GM19463 (cell line): ENCODE results near the gene PCDHGA2.
"Not testable (repeated sequence)": the region's sequence is repeated elsewhere in the genome, so short reads cannot be mapped to it uniquely, and the experiment has no call there.

Source experiments
- ATAC-seq: cut with Tn5 transposase; IDR thresholded peaks from one replicate; pipeline ENCODE4 v1.9.1; 2021; ENCODE audit warnings: mild to moderate bottlenecking, moderate library complexity; ENCODE audit not compliant: unreplicated experiment

The PCDHGA2 gene

DNA sequence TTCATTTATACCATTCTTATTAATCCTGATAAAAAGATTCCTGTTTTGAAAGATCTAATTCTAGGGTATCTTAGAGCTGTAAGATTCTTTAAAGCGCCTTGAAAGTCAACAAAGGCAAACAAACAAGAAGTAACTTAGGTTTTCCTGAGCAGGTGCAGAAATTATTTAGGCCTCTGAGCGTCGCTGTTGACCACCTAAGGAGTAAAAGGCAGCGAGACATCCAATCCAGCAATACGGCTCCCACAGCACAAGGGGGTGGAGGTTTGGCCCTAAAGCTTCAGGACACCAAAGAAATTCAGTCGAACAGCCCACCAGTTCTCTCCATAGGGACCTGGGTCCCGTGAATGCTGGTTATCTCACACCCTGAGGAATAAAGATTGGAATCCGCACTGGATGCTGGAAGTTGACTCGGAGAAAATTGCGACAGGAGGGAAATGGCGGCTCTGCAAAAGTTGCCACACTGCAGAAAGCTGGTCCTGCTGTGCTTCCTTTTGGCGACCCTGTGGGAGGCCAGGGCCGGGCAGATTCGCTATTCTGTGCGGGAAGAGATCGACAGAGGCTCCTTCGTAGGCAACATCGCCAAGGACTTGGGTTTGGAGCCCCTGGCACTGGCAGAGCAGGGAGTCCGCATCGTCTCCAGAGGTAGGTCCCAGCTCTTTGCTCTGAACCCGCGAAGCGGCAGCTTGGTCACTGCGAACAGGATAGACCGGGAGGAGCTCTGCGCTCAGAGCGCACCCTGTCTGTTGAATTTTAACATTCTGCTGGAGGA is at the start of gene PCDHGA2:
Gene PCDHGA2 (plus strand): TSS at position 223 of the 769 bp plus-strand sequence.
- no peak for ATAC-seq

- ATAC-seq: no peak
Measured at GRCh38 chr5:141298376-141298775, 40.2 kb upstream of the PCDHGA2 start.

GRCh38 chr5:141303756-141304155 is 34.8 kb upstream of the PCDHGA2 start, which contains the start of gene SLC25A2:
Gene SLC25A2 (minus strand): TSS chr5:141304049. CDS start chr5:141303865, 184 bp downstream.
- no peak for ATAC-seq

- ATAC-seq: no peak
Measured at GRCh38 chr5:141306630-141307029, 31.9 kb upstream of the PCDHGA2 start.

DNA sequence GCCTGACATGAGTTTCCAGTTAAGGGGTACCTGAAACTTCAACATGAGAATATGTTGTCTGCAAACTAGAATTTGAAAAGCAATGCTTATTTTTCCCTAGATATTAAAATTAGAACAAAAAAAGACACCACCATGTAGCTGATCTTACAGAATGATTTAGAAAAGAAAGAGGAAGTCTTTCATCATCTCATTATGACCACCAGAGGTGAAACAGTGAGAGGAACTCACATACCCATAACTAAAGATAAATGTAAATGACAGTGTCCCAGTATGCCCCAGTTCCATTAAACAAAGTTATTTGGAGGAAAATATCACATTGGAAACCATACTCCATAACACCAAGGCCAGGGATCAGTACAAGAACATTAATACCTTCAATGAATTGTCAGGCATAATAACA is 24.8 kb upstream of the PCDHGA2 start:
- ATAC-seq: no peak

- not testable (repeated sequence) for ATAC-seq
Measured at GRCh38 chr5:141316963-141317362, 21.6 kb upstream of the PCDHGA2 start.

- no peak for ATAC-seq
Measured at GRCh38 chr5:141319202-141319601, 19.4 kb upstream of the PCDHGA2 start.

DNA sequence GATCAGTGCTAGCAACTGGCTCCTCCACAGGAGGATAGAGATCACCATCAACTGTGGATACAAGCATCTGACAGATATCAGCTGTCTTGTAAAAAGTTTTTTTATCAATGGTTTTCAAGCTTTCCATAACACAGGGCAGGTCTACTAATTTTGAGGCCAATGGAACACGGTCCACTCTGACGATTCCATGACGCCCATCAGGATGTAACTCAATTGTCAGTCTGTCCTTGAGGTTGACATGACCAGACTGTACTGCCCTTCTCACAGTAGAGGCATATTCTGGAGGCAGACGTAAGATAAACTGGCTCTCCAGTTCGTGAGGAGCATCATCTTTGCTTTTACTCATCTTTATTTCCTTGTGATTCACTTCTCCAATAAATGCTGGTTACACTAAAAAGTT is 18.9 kb upstream of the PCDHGA2 start:
- ATAC-seq: no peak

- ATAC-seq: peak; percentile 96
Measured at GRCh38 chr5:141320225-141321169, 18.1 kb upstream of the PCDHGA2 start, which contains the start of gene TAF7. Gene TAF7 (minus strand): TSS chr5:141320784. CDS start chr5:141320044, 740 bp downstream.

- no peak for ATAC-seq
Measured at GRCh38 chr5:141322261-141322660, 16.3 kb upstream of the PCDHGA2 start.

GRCh38 chr5:141326088-141326854 is 12.3 kb upstream of the PCDHGA2 start:
- peak; percentile 95 for ATAC-seq

DNA sequence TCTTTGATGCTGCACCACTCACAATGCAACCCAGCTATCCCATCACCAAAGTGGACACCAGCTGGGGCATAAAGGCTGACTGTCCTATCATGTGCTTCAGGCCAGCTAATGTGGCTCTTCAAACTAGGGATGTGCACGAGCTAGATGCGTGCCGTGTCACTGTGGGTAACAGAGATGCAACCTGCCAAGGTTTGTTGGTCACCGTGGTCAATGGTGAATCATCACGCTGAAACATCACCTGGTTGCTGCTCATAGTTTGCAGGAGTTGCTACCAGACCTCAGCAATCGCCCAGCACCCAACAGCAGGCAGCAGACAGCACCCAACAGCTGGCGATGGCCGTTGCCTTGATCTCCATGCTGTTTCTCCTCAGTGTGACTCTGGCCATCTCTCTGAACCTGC is 10.3 kb upstream of the PCDHGA2 start:
- ATAC-seq: no peak

GRCh38 chr5:141330299-141331080 is 8.1 kb upstream of the PCDHGA2 start, which contains the start of gene PCDHGA1:
Gene PCDHGA1 (plus strand): TSS chr5:141330514.
- no peak for ATAC-seq

- ATAC-seq: not testable (repeated sequence)
Measured at GRCh38 chr5:141332571-141332970, 6.0 kb upstream of the PCDHGA2 start.

DNA sequence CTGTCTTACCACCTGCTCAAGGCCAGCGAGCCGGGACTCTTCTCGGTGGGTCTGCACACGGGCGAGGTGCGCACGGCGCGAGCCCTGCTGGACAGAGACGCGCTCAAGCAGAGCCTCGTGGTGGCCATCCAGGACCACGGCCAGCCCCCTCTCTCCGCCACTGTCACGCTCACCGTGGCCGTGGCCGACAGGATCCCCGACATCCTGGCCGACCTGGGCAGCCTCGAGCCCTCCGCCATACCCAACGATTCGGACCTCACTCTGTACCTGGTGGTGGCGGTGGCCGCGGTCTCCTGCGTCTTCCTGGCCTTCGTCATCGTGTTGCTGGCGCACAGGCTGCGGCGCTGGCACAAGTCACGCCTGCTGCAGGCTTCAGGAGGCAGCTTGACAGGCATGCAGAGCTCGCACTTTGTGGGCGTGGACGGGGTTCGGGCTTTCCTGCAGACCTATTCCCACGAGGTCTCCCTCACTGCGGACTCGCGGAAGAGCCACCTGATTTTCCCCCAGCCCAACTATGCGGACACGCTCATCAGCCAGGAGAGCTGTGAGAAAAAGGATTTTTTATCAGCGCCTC is 2.3 kb downstream of the PCDHGA2 start:
- not testable (repeated sequence) for ATAC-seq

GRCh38 chr5:141342773-141343172 is 4.2 kb downstream of the PCDHGA2 start:
- no peak for ATAC-seq

DNA sequence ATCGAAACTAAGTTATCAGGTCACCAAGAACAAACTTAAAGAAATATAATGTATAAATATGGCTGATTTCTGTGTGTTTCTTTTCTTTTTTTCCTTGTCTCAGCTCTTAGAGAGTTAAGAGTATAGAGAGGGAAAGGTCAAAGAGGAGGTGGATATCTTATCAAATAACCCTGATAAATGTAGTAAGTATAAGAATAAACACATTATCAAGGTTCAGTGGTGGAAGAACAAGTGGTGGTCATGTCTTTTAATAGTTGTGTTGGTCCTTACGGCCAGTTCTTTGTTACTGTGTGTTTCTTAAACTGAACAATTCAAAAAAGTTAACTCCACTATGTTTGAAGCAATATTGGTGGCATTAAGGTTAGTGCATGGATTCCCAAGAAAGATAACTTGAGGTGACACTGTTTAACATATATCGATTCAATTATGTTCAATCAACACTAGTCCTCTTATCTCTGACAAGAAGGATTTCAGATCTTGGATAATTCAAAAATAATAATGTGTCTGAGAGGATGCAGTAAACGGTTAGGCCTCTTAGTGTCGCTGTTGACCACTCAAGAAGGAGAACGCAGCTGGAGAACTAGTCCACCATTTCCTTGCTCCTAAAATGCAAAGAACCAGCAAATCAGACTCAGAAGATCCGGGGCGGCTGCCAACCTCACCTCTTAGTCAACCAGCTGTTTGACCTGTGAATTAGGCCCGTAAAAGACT is 4.8 kb downstream of the PCDHGA2 start, which contains the start of gene PCDHGA3:
Gene PCDHGA3 (plus strand): TSS at position 588 of the 711 bp plus-strand sequence. CDS start 205 bp downstream, outside the sequence.
- ATAC-seq: no peak

DNA sequence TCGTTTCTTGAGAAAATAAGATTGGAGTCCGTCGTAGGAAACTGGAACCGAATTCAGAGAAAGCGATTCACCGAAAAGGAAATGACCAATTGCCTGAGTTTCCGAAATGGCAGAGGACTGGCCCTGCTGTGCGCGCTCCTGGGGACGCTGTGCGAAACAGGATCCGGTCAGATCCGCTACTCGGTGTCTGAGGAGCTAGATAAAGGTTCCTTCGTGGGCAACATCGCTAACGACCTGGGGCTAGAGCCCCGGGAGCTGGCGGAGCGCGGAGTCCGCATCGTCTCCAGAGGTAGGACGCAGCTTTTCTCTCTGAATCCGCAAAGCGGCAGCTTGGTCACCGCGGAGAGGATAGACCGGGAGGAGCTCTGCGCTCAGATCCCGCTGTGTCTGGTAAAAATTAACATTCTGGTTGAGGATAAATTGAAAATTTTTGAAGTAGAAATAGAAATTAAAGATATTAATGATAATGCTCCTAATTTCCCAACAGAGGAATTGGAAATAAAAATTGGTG is 5.4 kb downstream of the PCDHGA2 start:
- no peak for ATAC-seq

DNA sequence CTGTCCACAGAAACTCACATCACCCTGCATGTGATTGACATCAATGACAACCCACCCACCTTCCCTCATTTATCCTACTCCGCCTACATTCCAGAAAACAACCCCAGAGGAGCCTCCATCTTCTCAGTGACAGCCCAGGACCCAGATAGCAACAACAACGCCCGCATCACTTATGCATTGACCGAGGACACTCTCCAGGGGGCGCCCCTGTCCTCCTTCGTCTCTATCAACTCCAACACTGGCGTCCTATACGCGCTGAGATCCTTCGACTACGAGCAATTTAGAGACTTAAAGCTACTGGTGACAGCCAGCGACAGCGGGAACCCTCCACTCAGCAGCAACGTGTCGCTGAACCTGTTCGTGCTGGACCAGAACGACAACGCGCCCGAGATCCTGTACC is 6.8 kb downstream of the PCDHGA2 start:
- no peak for ATAC-seq
